HEK293T (cell line): ENCODE results near the gene CARD19.
A peak's percentile ranks its signal among the peaks of the same experiment; 100 is the strongest.

Source experiments
- CTCF ChIA-PET: fragments of 350-600 bp; formaldehyde crosslinking; extraction: SDS; loops from one replicate; lab custom pipeline; 2021; ENCODE audit warnings: antibody characterized with exemption, inconsistent platforms; lab: Yijun Ruan, JAX
- POLR2A ChIA-PET: fragments of 350-600 bp; formaldehyde crosslinking; extraction: SDS; loops from one replicate; lab custom pipeline; 2020; ENCODE audit warnings: antibody characterized with exemption, inconsistent platforms; lab: Yijun Ruan, JAX
- DNase-seq: peaks from one replicate; pipeline ENCODE4 v3.0.0; 2012; ENCODE audit warnings: mixed read lengths; ENCODE audit errors: extremely low spot score
- ARNT ChIP-seq: fragments of 450-650 bp; IDR thresholded peaks from 2 replicates; pipeline ENCODE4 v1.6.1; 2017; ENCODE audit warnings: mild to moderate bottlenecking
- BHLHE40 ChIP-seq: fragments of 450-650 bp; IDR thresholded peaks from 2 replicates; pipeline ENCODE4 v1.6.1; 2016; ENCODE audit warnings: mild to moderate bottlenecking, moderate library complexity, borderline replicate concordance
- CTBP1 ChIP-seq: fragments of 450-650 bp; IDR thresholded peaks from 2 replicates; pipeline ENCODE4 v1.6.1; 2016; ENCODE audit warnings: borderline replicate concordance
- ELF4 ChIP-seq: fragments of 450-650 bp; IDR thresholded peaks from 2 replicates; pipeline ENCODE4 v1.6.1; 2017; ENCODE audit warnings: antibody characterized with exemption
- FOXA1 ChIP-seq: fragments of 450-650 bp; IDR thresholded peaks from 2 replicates; pipeline ENCODE4 v1.6.1; 2016; ENCODE audit warnings: mild to moderate bottlenecking
- FOXK2 ChIP-seq: fragments of 450-650 bp; IDR thresholded peaks from 2 replicates; pipeline ENCODE4 v1.6.1; 2016; ENCODE audit warnings: mild to moderate bottlenecking
- FOXM1 ChIP-seq: fragments of 450-650 bp; IDR thresholded peaks from 2 replicates; pipeline ENCODE4 v1.6.1; 2017; ENCODE audit warnings: mild to moderate bottlenecking, borderline replicate concordance
- HDGF ChIP-seq: fragments of 450-650 bp; IDR thresholded peaks from 2 replicates; pipeline ENCODE4 v1.6.1; 2017; ENCODE audit warnings: antibody characterized with exemption, borderline replicate concordance
- L3MBTL2 ChIP-seq: fragments of 450-650 bp; conservative IDR thresholded peaks from 2 replicates; pipeline ENCODE4 v1.6.1; 2016; ENCODE audit warnings: mild to moderate bottlenecking
- LEF1 ChIP-seq: fragments of 450-650 bp; IDR thresholded peaks from 2 replicates; pipeline ENCODE4 v1.6.1; 2017; ENCODE audit warnings: mild to moderate bottlenecking, borderline replicate concordance
- NFRKB ChIP-seq: fragments of 450-650 bp; IDR thresholded peaks from 2 replicates; pipeline ENCODE4 v1.6.1; 2016; ENCODE audit warnings: mild to moderate bottlenecking, moderate library complexity
- SP1 ChIP-seq: fragments of 450-650 bp; IDR thresholded peaks from 2 replicates; pipeline ENCODE4 v1.6.1; 2017
- SUZ12 ChIP-seq: fragments of 450-650 bp; IDR thresholded peaks from 2 replicates; pipeline ENCODE4 v1.6.1; 2016; ENCODE audit warnings: mild to moderate bottlenecking
- TARDBP ChIP-seq: fragments of 450-650 bp; IDR thresholded peaks from 2 replicates; pipeline ENCODE4 v1.6.1; 2016
- ZNF384 ChIP-seq: fragments of 450-650 bp; IDR thresholded peaks from 2 replicates; pipeline ENCODE4 v1.6.1; 2016
- TF ChIP-seq, protein P1 (sequence below): fragments of 450-650 bp; IDR thresholded peaks from 2 replicates; pipeline ENCODE4 v1.6.1; 2016

The CARD19 gene

DNA sequence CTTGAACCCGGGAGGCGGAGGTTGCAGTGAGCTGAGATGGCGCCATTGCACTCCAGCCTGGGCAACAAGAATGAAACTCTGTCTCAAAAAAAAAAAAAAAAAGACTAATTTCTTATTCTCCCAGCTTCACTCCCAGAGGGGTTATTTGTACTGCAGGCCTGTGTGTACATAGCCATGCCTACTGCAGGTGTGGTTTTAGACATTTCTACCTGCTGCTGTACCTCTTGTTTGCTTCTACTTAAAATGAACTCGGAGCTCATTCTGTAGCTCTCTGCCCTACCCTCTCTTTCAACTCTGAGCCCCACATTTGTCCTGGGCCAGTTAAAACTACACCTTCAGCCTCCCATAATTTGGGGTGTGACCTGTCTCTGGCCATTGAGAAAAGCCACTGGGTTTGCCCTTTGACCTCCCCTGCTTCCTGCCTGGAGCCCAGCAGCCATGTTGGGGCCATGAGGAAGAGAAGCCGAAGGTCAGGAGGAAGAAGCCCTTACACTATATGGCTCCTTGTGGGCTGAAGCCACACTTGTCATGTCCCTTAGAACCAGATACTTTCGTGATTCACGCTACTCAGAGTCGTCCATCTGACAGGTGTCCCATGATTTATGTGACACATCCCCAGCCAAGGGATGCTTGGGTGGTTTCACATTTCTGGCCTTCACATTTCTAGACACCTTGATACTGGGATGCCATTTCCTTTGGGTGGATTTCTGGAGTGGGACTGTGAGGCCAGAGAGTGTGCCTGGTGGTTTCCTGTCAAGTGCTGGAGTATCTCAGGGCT, 9.4 kb upstream of the CARD19 start:
- TF ChIP-seq, protein P1, sequence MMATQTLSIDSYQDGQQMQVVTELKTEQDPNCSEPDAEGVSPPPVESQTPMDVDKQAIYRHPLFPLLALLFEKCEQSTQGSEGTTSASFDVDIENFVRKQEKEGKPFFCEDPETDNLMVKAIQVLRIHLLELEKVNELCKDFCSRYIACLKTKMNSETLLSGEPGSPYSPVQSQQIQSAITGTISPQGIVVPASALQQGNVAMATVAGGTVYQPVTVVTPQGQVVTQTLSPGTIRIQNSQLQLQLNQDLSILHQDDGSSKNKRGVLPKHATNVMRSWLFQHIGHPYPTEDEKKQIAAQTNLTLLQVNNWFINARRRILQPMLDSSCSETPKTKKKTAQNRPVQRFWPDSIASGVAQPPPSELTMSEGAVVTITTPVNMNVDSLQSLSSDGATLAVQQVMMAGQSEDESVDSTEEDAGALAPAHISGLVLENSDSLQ: peak; percentile 59
- no peak for TF ChIP-seq SP1
- no peak for TF ChIP-seq SUZ12
- TF ChIP-seq CTBP1: no peak
- no peak for DNase-seq
- CTCF ChIA-PET: no interaction called here
- POLR2A ChIA-PET: interaction anchor here (0.9 kb wide), 1 partner anchor 8 kb away, joined by 3 read pairs; no protein-coding TSS in a partner anchor

DNA sequence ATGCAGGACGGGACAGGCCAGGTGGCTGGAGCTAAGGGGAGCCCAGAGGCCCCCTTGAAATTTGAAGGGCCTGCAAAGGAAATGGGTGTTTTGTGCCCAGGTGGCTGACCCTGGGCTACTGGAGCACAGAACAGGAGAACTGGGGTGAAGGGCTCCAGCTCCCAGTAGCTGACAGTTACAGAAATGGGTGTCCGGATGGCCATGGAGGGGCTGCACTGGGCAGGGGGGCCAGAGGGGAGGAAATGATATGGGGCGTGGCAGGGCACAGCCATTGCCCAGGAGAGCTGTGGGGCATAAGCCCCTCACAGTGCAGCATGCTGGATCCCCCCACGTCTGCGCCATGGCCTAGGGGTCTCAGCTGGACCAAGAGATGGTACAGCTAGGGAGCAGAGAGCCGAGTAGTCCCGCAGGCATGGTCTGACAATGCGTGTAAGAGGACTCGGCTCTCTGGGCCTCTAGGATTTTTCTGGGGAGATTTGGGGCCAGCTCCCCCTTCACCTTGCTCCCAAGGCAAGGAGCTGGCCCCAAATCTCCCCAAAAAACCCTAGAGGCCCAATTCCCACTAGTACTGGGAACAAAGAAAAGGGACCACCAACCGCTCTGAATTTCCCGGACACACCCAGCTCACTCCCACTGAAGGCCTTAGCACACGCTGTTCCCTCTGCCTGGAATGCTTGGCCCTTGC, 7.9 kb upstream of the CARD19 start:
- ChIA-PET POLR2A (no interaction called here), CTCF (interaction anchor here (0.6 kb wide), 1 partner anchor 498 kb away, joined by 3 read pairs; no protein-coding TSS in a partner anchor)
- DNase-seq: no peak
- TF ChIP-seq L3MBTL2 (no peak), BHLHE40 (no peak), CTBP1 (no peak), ELF4 (no peak), LEF1 (no peak), HDGF (no peak), FOXA1 (no peak), FOXK2 (no peak), SUZ12 (no peak), ZNF384 (no peak)

DNA sequence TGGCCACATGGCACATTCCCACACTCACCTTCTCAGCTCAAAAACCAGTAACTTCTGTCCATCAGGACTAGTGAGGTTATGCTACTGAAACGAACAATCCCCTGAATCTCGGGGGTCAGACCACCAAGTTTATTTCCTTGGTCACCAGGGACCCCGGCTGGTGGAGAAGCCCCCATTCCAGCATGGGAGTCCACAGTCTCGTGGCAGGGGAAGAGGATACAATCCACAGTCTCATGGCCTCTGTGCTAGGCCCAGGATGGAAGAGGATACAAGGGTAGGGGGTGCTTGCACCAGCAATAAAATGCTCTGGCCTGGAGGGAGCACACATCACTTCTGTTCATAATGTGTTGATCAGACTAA, 7.4 kb upstream of the CARD19 start:
- ChIA-PET CTCF (no interaction called here), POLR2A (no interaction called here)
- no peak for DNase-seq
- TF ChIP-seq BHLHE40 (no peak), FOXM1 (no peak), NFRKB (no peak), FOXA1 (no peak)
- TF ChIP-seq, protein P1: no peak

DNA sequence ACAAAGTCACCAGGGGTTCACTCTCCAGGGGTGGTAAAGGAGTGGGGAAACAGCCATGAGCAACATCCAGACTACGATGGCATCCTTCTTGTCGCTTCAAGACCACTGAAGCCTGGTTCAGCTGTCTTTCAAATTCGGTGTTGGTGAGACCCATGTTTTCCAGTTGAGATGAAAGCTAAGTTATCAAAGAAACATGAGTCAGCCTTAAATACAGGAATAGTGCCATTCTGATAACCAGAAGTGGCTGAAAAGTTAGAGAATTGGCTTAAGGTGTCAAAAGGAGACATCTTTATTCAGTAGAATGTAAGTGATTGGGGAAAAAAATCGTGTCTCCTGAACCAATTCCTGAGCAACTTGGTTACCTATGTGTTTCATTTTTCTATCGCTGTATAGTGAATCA, 7.0 kb upstream of the CARD19 start:
- POLR2A ChIA-PET: no interaction called here
- no peak for DNase-seq
- CTCF ChIA-PET: no interaction called here
- TF ChIP-seq SUZ12 (no peak), FOXA1 (no peak), HDGF (no peak), NFRKB (no peak), L3MBTL2 (no peak), ARNT (no peak), FOXM1 (no peak), BHLHE40 (no peak), FOXK2 (no peak), ELF4 (no peak), LEF1 (no peak), ZNF384 (no peak), CTBP1 (no peak), SP1 (no peak), TARDBP (no peak)
- TF ChIP-seq, protein P1: no peak

DNA sequence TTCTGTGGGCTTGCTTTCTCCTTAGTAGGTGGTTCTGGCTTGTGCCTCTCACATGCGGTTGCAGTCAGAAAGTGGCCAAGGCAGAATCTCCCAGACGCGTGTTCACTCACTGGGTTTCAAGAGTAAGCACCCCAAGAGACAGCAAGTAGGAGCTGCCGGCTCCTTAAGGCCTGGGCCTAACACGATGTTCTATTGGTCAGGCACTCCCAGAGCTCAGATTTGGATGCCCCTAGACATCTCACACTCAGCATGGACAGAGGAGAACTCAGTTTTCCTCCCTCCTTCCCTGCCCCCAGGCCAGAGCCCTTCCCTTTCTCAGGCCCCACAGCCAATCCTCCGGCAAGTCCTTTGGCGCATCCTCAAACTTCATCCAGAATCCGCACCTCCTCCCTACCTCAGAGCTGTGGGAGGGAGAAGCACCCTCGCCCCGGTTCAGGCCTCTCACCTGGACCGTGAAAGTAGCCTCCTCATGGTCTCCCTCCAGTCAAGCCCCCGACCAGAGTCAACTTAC, 6.5 kb upstream of the CARD19 start:
- ChIA-PET CTCF (no interaction called here), POLR2A (no interaction called here)
- TF ChIP-seq FOXA1 (no peak), FOXM1 (no peak), BHLHE40 (no peak), ARNT (no peak), HDGF (no peak), ELF4 (no peak), NFRKB (no peak), SUZ12 (no peak), TARDBP (no peak), LEF1 (no peak)
- DNase-seq: no peak

DNA sequence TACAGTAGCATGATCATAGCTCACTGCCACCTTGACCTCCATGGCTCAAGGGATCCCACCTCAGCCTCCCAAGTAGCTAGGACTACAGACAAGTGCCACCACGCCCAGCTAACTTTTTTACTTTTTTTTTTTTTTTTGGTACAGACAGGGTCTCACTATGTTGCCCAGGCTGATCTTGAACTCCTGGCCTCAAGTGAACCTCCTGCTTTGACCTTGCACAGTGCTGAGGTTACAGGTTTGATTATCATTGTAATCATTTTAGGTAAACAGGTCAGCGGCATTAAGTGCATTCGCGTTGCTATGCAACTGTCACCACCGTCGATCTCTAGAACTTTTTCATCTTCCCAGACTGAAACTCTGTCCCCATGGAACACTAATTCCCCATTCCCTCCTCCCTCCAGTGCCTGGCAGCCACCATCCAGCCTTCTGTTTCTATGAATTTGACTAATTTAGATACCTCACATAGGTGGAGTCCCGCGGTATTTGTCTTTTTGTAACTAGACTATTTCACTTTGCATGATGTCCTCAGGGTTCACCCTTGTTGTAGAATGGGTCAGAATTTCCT, 5.8 kb upstream of the CARD19 start:
- CTCF ChIA-PET: no interaction called here
- DNase-seq: no peak
- TF ChIP-seq LEF1 (no peak), SP1 (no peak), TARDBP (no peak), HDGF (no peak), BHLHE40 (no peak), SUZ12 (no peak), ZNF384 (no peak), ARNT (no peak), L3MBTL2 (no peak), NFRKB (no peak), FOXA1 (no peak), FOXM1 (no peak), ELF4 (no peak), FOXK2 (no peak), CTBP1 (no peak)
- TF ChIP-seq, protein P1: no peak
- POLR2A ChIA-PET: no interaction called here
